Measurements from ENCODE around the gene INPP5K.
"Not testable (repeated sequence)": the region's sequence is repeated elsewhere in the genome, so short reads cannot be mapped to it uniquely, and the experiment has no call there.

Gene INPP5K

DNA sequence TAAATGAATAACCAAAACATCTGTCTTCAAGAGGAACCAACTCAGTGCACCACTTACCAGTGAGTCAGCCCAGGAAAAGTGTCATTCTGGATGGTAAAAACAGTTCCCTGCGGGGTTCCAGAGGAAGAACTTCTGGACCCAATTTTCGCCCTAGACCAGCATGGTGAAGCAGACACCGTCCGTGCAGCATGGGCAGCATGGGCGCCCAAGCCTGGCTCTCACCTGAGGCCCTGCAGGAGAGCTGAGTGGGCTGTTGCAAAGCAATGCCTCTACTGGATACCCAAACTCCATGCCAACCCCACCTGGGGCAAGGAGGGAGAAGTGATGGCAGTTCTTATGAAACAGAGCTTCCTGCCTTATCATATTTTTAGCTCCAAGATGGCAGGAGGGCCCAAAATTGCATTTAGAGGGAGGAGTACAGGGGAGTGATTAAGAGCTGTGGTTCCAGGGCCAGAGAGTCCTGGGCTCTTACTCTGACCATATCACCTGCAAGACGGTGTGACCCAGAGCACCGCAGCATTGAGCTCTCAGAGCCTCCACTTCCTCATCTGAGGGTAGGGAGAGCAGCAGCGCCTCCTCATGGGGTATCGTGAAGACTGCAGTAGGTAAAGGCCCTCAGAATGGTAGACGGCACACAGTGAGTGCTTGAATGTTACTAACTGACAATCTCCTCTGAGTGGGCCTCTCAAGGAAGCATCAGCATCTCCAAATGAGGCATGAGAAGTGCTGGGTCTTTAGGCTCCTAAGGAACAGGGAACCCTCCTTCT lies 16.6 kb upstream of the INPP5K start:
- no peak overlapping the region for H3K4me3 ChIP-seq (ENCODE audit: low read depth, low read length)
- TF ChIP-seq, protein P1, sequence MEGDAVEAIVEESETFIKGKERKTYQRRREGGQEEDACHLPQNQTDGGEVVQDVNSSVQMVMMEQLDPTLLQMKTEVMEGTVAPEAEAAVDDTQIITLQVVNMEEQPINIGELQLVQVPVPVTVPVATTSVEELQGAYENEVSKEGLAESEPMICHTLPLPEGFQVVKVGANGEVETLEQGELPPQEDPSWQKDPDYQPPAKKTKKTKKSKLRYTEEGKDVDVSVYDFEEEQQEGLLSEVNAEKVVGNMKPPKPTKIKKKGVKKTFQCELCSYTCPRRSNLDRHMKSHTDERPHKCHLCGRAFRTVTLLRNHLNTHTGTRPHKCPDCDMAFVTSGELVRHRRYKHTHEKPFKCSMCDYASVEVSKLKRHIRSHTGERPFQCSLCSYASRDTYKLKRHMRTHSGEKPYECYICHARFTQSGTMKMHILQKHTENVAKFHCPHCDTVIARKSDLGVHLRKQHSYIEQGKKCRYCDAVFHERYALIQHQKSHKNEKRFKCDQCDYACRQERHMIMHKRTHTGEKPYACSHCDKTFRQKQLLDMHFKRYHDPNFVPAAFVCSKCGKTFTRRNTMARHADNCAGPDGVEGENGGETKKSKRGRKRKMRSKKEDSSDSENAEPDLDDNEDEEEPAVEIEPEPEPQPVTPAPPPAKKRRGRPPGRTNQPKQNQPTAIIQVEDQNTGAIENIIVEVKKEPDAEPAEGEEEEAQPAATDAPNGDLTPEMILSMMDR (IDR thresholded peaks at IDR 0.05; ENCODE audit: borderline replicate concordance, insufficient read depth, low read depth, low read length) = peak; percentile 56

DNA sequence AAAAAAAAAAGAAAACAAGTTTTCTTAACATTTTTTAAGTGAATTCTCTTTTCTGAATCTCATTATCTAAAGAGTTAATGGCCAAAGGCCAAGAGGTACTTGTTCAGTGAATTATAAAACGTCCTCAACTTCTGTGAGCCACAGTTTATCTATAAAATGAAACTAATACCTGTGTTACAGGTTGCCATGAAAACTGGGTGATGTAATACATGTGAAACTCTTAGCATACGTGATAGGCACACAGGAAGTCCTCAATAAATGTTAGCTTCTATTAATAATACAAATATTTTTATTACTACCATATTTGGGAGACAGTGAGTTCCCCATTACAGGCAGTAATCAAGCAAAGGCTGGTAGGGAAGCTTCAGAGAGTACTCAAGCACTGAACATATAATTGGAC lies 13.5 kb upstream of the INPP5K start:
- TF ChIP-seq, protein P1 (IDR thresholded peaks at IDR 0.05; ENCODE audit: borderline replicate concordance, insufficient read depth, low read depth, low read length) = no peak
- H3K4me3 ChIP-seq (ENCODE audit: low read depth, low read length) = no peak overlapping the region

DNA sequence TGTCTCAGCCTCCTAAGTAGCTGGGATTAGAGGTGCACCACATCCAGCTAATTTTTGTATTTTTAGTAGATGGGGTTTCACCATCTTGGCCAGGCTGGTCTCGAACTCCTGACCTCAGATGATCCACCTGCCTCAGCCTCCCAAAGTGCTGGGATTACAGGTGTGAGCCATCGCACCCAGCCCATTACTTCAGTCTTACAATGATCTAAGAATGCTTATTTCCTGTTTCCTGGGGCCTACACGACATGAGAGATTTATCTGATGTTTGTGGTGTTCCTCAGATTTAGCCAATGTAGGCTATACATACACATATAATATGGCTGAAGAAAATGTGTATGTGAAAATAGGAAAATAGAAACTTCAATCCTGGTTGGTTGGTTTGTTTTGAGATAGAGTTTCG lies 10.5 kb upstream of the INPP5K start:
- not testable (repeated sequence) for H3K4me3 ChIP-seq (ENCODE audit: low read depth, low read length)

DNA sequence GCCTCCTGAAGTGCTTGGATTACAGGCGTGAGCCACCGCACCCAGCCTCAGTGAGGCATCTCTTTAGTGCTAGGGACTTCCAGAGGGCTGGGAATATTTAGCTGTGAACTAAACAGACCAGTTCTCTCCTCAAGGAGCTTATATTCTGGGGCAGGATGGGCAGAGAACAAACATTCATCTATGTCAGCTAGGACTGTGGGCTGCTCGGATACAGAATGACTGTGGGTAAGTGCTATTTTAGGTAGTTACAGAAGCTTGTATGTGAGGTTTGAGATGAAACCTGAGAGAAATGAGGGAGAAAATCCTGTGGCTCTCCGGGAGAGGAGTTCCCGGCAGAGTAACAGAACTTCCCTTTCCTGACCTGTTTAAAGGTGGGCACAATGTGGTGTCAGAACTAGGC lies 6.2 kb upstream of the INPP5K start:
- TF ChIP-seq, protein P1 (IDR thresholded peaks at IDR 0.05; ENCODE audit: borderline replicate concordance, insufficient read depth, low read depth, low read length) = no peak
- H3K4me3 ChIP-seq (ENCODE audit: low read depth, low read length) = no peak overlapping the region

DNA sequence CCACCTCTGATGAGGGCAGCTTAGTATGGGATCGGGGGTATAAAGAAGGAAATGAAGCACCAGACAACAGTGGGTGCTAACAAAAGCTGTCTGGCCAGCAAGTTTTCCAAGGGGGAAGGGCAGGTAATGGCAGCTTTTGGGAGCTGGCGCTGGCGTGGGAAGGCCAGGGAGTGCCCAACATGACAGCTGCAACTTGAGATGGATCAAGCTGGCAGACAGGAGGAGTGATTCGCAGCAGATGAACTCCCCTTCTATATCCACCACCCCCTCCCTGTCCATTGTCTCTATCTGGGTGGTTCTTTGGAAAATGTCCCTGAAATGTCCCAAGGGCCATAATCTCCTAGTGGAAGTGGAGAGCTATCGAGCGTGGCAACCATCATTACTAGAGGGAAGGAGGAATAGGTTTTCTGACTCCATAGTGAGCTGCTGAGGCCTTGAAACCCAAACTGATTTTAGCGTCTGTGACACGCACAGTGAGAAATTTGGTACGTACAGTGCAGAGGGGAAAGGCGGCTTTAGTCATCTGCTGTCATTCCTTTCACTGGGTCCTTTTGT lies 4.8 kb upstream of the INPP5K start:
- TF ChIP-seq, protein P1 (IDR thresholded peaks at IDR 0.05; ENCODE audit: borderline replicate concordance, insufficient read depth, low read depth, low read length) = no peak
- H3K4me3 ChIP-seq (ENCODE audit: low read depth, low read length) = no peak overlapping the region

DNA sequence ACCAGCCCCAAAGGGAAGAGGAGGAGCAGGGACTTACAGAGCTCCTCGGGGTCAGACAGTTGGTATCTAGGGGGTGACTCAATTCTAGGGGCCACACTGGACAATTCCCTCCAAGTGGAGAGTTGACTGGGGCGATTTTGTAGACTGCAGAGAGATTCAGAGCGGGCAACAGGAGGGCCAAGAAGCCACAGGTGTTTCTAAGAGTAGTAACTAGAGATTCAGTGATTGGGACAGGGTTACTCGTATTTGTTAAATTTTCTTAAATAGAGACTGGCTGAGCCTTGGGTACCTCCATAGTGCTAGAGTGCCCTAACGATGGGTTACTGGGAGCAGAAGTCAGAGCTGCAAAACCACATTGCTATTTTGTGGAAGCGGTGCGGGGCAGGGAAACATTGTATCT lies 3.3 kb upstream of the INPP5K start:
- H3K4me3 ChIP-seq (ENCODE audit: low read depth, low read length) = no peak overlapping the region
- TF ChIP-seq, protein P1 (IDR thresholded peaks at IDR 0.05; ENCODE audit: borderline replicate concordance, insufficient read depth, low read depth, low read length) = no peak

DNA sequence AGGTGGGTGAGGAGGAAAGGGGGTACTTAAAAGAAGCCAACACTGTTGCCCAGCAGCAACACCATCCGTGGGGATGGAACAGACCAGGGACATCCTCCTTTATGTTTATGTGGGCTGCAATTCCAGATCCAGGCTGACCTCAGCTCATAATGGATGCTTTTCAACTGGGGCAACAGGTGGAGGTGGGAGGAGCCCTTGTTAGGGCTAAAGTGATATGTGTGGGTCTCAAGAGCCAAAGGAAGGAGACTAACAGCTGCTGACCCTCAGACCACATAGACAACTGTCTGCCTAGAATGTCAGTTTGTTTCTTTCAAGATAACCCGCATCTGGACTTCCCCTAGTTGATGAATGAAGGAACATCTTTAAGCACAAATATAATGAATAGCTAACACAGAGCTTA lies 2.0 kb upstream of the INPP5K start:
- H3K4me3 ChIP-seq (ENCODE audit: low read depth, low read length) = no peak overlapping the region
- TF ChIP-seq, protein P1 (IDR thresholded peaks at IDR 0.05; ENCODE audit: borderline replicate concordance, insufficient read depth, low read depth, low read length) = no peak

Data from GM12875 (cell line).